Right lung (tissue), 5 donors: ENCODE results near the gene GADD45G. TPM values are rescaled to one million over a fixed set of nuclear protein-coding genes. Genes with fewer than 3 reads are reported as not detected.

Experiments used
- DNase-seq, 2 donors: peaks; one replicate each; pipeline ENCODE4 v3.0.0-alpha.2; 2013
- polyA plus RNA-seq, 5 donors: library from polyadenylated mRNA; unstranded; fragments of 120-200 nt; gene quantifications; one replicate each; pipeline versions ENCODE4 v1.2.1 to v1.2.3, GENCODE V29; 2013; ENCODE audit warnings: inconsistent platforms in 1 of 5, low replicate concordance in 1 of 5; ENCODE audit not compliant: insufficient read length in 5 of 5, insufficient read depth in 1 of 5

GADD45G gene
- polyA plus RNA-seq, 5 donors = 3.0 to 7.1 (median 4.8) TPM

- no peak for DNase-seq
These were observed 23.8 kb downstream of the GADD45G start for GRCh38 chr9:89628601-89629000.

GRCh38 chr9:89629081-89629976 is 24.5 kb downstream of the GADD45G start:
- DNase-seq = no peak

GRCh38 chr9:89630508-89630907 is 25.7 kb downstream of the GADD45G start:
- DNase-seq = no peak

GRCh38 chr9:89631384-89631783 is 26.6 kb downstream of the GADD45G start:
- no peak for DNase-seq

GRCh38 chr9:89632192-89632733 is 27.5 kb downstream of the GADD45G start:
- peak; percentile 57 to 65 for DNase-seq

GRCh38 chr9:89632736-89633135 is 27.9 kb downstream of the GADD45G start:
- DNase-seq = no peak

- DNase-seq = no peak
These were observed 28.6 kb downstream of the GADD45G start for GRCh38 chr9:89633404-89633803.

- no peak for DNase-seq
These were observed 29.1 kb downstream of the GADD45G start for GRCh38 chr9:89633920-89634319.

- DNase-seq = no peak
These were observed 30.4 kb downstream of the GADD45G start for GRCh38 chr9:89634995-89635742.

GRCh38 chr9:89635816-89636215 is 31.0 kb downstream of the GADD45G start:
- no peak for DNase-seq

GRCh38 chr9:89637787-89638186 is 33.0 kb downstream of the GADD45G start:
- DNase-seq = no peak

- DNase-seq = no peak
These were observed 33.5 kb downstream of the GADD45G start for GRCh38 chr9:89638359-89638758.

- DNase-seq = no peak
These were observed 34.1 kb downstream of the GADD45G start for GRCh38 chr9:89638893-89639292.

GRCh38 chr9:89639367-89639795 is 34.6 kb downstream of the GADD45G start:
- no peak for DNase-seq

- DNase-seq = no peak
These were observed 35.1 kb downstream of the GADD45G start for GRCh38 chr9:89639961-89640360.

GRCh38 chr9:89640361-89640760 is 35.5 kb downstream of the GADD45G start:
- DNase-seq = no peak

- no peak for DNase-seq
These were observed 36.0 kb downstream of the GADD45G start for GRCh38 chr9:89640801-89641200.

- DNase-seq = no peak
These were observed 37.2 kb downstream of the GADD45G start for GRCh38 chr9:89641980-89642379.

- DNase-seq = peak; percentile 61 to 69
These were observed 38.0 kb downstream of the GADD45G start for GRCh38 chr9:89642789-89643188.

GRCh38 chr9:89646189-89646939 is 41.6 kb downstream of the GADD45G start:
- DNase-seq = peak in 1 of 2 donors; percentile 48

GRCh38 chr9:89647366-89648128 is 42.7 kb downstream of the GADD45G start:
- DNase-seq = no peak
